Mesendoderm (in vitro differentiated cells): ENCODE measurements around the gene SOX18.

Experiments
- DNase-seq: peaks from one replicate; pipeline ENCODE4 v3.0.0; 2013
- H2AK5ac ChIP-seq: 2 replicates; pipeline ENCODE4 v1.6.1; 2013; ENCODE audit warnings: low read length, inconsistent platforms
- H2BK120ac ChIP-seq: 2 replicates; pipeline ENCODE4 v1.6.1; 2013; ENCODE audit warnings: low read depth, mild to moderate bottlenecking, low read length, moderate library complexity, mixed read lengths
- H2BK15ac ChIP-seq: replicated peaks from 2 replicates; pipeline ENCODE4 v1.6.1; 2013; ENCODE audit warnings: low read depth, mild to moderate bottlenecking, moderate library complexity
- H2BK5ac ChIP-seq: 2 replicates; pipeline ENCODE4 v1.6.1; 2013; ENCODE audit warnings: low read length, inconsistent platforms
- H3K18ac ChIP-seq: 2 replicates; pipeline ENCODE4 v1.6.1; 2013; ENCODE audit warnings: mild to moderate bottlenecking, low read length, mixed read lengths
- H3K23ac ChIP-seq: one replicate; pipeline ENCODE4 v1.6.1; 2013; ENCODE audit warnings: low read length
- H3K27ac ChIP-seq: 2 replicates; pipeline ENCODE4 v1.5.1; 2013; ENCODE audit warnings: low read depth, mild to moderate bottlenecking, inconsistent platforms, low read length, moderate library complexity
- H3K27me3 ChIP-seq: 2 replicates; pipeline ENCODE4 v1.6.1; 2013; ENCODE audit warnings: low read length, control low read depth, mild to moderate bottlenecking, inconsistent platforms; ENCODE audit not compliant: insufficient read depth, poor library complexity
- H3K36me3 ChIP-seq: 2 replicates; pipeline ENCODE4 v1.6.1; 2013; ENCODE audit warnings: low read length, inconsistent platforms; ENCODE audit not compliant: control insufficient read depth, insufficient read depth
- H3K4ac ChIP-seq: one replicate; pipeline ENCODE4 v1.6.1; 2013; ENCODE audit warnings: low read depth, mild to moderate bottlenecking, low read length, moderate library complexity
- H3K4me1 ChIP-seq: 2 replicates; pipeline ENCODE4 v1.6.1; 2013; ENCODE audit warnings: low read depth, low read length, inconsistent platforms; ENCODE audit not compliant: control insufficient read depth
- H3K4me2 ChIP-seq: 2 replicates; pipeline ENCODE4 v1.6.1; 2013; ENCODE audit warnings: low read length
- H3K4me3 ChIP-seq: 2 replicates; pipeline ENCODE4 v1.5.1; 2013; ENCODE audit warnings: mild to moderate bottlenecking, low read length
- H3K56ac ChIP-seq: one replicate; pipeline ENCODE4 v1.6.1; 2013; ENCODE audit warnings: low read length
- H3K79me1 ChIP-seq: 2 replicates; pipeline ENCODE4 v1.6.1; 2013; ENCODE audit warnings: low read length, inconsistent platforms
- H3K79me2 ChIP-seq: 2 replicates; pipeline ENCODE4 v1.6.1; 2013; ENCODE audit warnings: mild to moderate bottlenecking, low read length; ENCODE audit not compliant: control insufficient read depth, insufficient read depth
- H3K9ac ChIP-seq: 2 replicates; pipeline ENCODE4 v1.6.1; 2013; ENCODE audit warnings: low read length, inconsistent platforms
- H4K5ac ChIP-seq: one replicate; pipeline ENCODE4 v1.6.1; 2013; ENCODE audit warnings: low read length
- H4K8ac ChIP-seq: one replicate; pipeline ENCODE4 v1.6.1; 2013; ENCODE audit warnings: low read depth, mild to moderate bottlenecking, control low read depth, low read length, moderate library complexity
- WGBS: extraction: QIAGEN DNeasy Blood & Tissue Kit; methylation state at CpG from one replicate; pipeline ENCODE4 v1.1.7; 2013; ENCODE audit warnings: low lambda C conversion rate, missing lambda C conversion rate; ENCODE audit not compliant: insufficient coverage; ENCODE audit errors: extremely low coverage; 5-methylcytosine and 5-hydroxymethylcytosine counted together

The SOX18 gene

GRCh38 chr20:64076061-64076997 is 26.9 kb upstream of the SOX18 start:
- no peak overlapping the region for H3K4ac ChIP-seq
- no peaks in the 10 kb centered on the region for H3K27me3 ChIP-seq
- H2BK120ac ChIP-seq: no peak overlapping the region
- H3K4me3 ChIP-seq: no peak overlapping the region
- H4K8ac ChIP-seq: no peak overlapping the region
- H2BK5ac ChIP-seq: no peak overlapping the region
- no peaks in the 10 kb centered on the region for H3K36me3 ChIP-seq
- no peak overlapping the region for H2BK15ac ChIP-seq
- no peaks in the 10 kb centered on the region for H3K79me2 ChIP-seq
- no peak overlapping the region for H2AK5ac ChIP-seq
- H3K23ac ChIP-seq: no peak overlapping the region
- no peak overlapping the region for H3K9ac ChIP-seq
- H3K18ac ChIP-seq: no peak overlapping the region
- DNase-seq: no peak
- H3K56ac ChIP-seq: no peak overlapping the region
- H3K27ac ChIP-seq: no peak overlapping the region
- WGBS: no CpG with 5 or more reads among the region's 22 CpGs
- no peak overlapping the region for H3K4me2 ChIP-seq
- no peaks in the 10 kb centered on the region for H3K4me1 ChIP-seq
- no peaks in the 10 kb centered on the region for H3K79me1 ChIP-seq
- H4K5ac ChIP-seq: no peak overlapping the region

- Histone ChIP-seq H3K36me3 (no peaks in the 10 kb centered on the region), H3K79me2 (no peaks in the 10 kb centered on the region), H3K27me3 (no peaks in the 10 kb centered on the region), H2BK5ac (no peak overlapping the region), H3K4me2 (no peak overlapping the region), H3K27ac (no peak overlapping the region), H4K8ac (no peak overlapping the region), H2BK120ac (no peak overlapping the region), H3K18ac (no peak overlapping the region), H3K9ac (no peak overlapping the region), H2AK5ac (no peak overlapping the region), H3K23ac (no peak overlapping the region), H2BK15ac (no peak overlapping the region), H3K4ac (no peak overlapping the region), H3K79me1 (no peaks in the 10 kb centered on the region), H4K5ac (no peak overlapping the region), H3K4me3 (no peak overlapping the region), H3K4me1 (no peaks in the 10 kb centered on the region), H3K56ac (no peak overlapping the region)
- no peak for DNase-seq
- no CpG with 5 or more reads among the region's 12 CpGs for WGBS
These were observed 26.1 kb upstream of the SOX18 start for GRCh38 chr20:64075556-64075955.

DNA sequence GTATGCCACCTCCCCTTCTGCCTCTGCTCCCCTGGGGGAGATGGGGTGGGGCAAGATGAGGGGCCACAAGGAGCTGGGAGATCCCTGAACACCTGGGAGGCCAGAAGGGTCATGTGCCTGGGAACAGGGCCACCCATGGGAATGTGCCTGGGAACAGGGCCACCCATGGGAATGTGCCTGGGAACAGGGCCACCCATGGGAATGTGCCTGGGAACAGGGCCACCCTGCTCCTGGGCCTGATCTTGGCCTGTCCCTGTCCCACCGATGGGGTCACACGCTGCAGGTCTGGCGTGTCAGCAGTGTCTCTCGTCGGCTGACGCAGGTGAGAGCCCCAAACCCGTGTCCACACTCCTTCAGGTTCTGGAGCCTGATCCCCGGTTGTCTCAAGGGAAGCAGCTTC is 25.5 kb upstream of the SOX18 start:
- no peak overlapping the region for H3K56ac ChIP-seq
- H2BK15ac ChIP-seq: no peak overlapping the region
- no peak overlapping the region for H3K18ac ChIP-seq
- no peaks in the 10 kb centered on the region for H3K36me3 ChIP-seq
- H2AK5ac ChIP-seq: no peak overlapping the region
- no CpG with 5 or more reads among the region's 8 CpGs for WGBS
- no peaks in the 10 kb centered on the region for H3K79me2 ChIP-seq
- no peaks in the 10 kb centered on the region for H3K27me3 ChIP-seq
- no peak overlapping the region for H3K4me2 ChIP-seq
- H3K27ac ChIP-seq: no peak overlapping the region
- no peak overlapping the region for H3K4ac ChIP-seq
- H4K5ac ChIP-seq: no peak overlapping the region
- no peak overlapping the region for H2BK120ac ChIP-seq
- H4K8ac ChIP-seq: no peak overlapping the region
- H3K23ac ChIP-seq: no peak overlapping the region
- no peak overlapping the region for H3K4me3 ChIP-seq
- no peak overlapping the region for H2BK5ac ChIP-seq
- DNase-seq: no peak
- no peaks in the 10 kb centered on the region for H3K4me1 ChIP-seq
- H3K79me1 ChIP-seq: no peaks in the 10 kb centered on the region
- no peak overlapping the region for H3K9ac ChIP-seq

- no peaks in the 10 kb centered on the region for H3K27me3 ChIP-seq
- H3K9ac ChIP-seq: no peak overlapping the region
- no peak overlapping the region for H3K4me2 ChIP-seq
- H3K79me2 ChIP-seq: no peaks in the 10 kb centered on the region
- H3K4me1 ChIP-seq: no peaks in the 10 kb centered on the region
- no peaks in the 10 kb centered on the region for H3K36me3 ChIP-seq
- no peak overlapping the region for H3K56ac ChIP-seq
- no peak overlapping the region for H2AK5ac ChIP-seq
- H3K23ac ChIP-seq: no peak overlapping the region
- H3K18ac ChIP-seq: no peak overlapping the region
- no peak overlapping the region for H2BK5ac ChIP-seq
- no peak overlapping the region for H4K8ac ChIP-seq
- no peak overlapping the region for H2BK15ac ChIP-seq
- WGBS: no CpG with 5 or more reads among the region's 28 CpGs
- no peaks in the 10 kb centered on the region for H3K79me1 ChIP-seq
- H4K5ac ChIP-seq: no peak overlapping the region
- no peak overlapping the region for H2BK120ac ChIP-seq
- DNase-seq: no peak
- no peak overlapping the region for H3K27ac ChIP-seq
- no peak overlapping the region for H3K4ac ChIP-seq
- no peak overlapping the region for H3K4me3 ChIP-seq
These were observed 24.8 kb upstream of the SOX18 start for GRCh38 chr20:64074184-64074789.

DNA sequence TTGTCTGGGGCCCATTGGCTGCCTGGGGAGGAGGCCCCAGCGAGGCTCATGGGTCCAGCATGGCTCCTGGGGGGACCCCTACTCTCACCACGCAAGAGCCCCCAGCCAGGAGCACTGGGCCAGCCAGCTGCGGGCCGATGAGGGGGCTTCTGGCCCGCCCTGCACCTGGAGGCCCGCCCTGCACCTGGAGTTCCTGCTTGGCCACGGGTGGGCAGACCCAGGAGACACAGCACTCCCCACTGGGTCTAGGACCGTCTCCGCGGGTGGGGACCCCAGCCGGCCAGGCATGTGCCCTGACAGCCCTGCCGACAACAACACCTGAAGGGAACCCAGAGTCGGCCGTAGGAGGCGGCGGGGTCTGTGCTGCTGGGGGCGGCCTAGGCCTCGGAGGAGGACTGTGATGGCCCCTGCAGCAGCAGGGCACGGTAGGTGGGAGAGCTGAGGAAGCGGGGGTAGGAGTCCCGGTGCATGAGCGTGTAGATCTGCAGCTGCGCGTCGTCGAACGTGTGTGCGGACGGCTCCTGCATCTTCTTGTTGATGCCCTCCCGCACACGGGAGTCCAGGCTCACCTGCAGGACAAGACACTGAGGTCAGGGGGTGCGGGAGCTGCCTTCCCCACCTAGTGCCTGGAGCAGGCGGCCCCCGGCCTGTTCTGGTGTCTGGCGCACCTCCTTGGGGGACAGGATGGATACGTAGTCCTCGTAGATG is 24.2 kb upstream of the SOX18 start:
- H3K79me2 ChIP-seq: no peaks in the 10 kb centered on the region
- no peak overlapping the region for H3K27ac ChIP-seq
- no peak overlapping the region for H3K4me3 ChIP-seq
- H2BK120ac ChIP-seq: no peak overlapping the region
- no peak overlapping the region for H2AK5ac ChIP-seq
- H3K36me3 ChIP-seq: no peaks in the 10 kb centered on the region
- H2BK15ac ChIP-seq: no peak overlapping the region
- no peak overlapping the region for H4K5ac ChIP-seq
- no peak overlapping the region for H3K4me2 ChIP-seq
- no peak overlapping the region for H3K18ac ChIP-seq
- no peak overlapping the region for H3K4ac ChIP-seq
- H4K8ac ChIP-seq: no peak overlapping the region
- no peak overlapping the region for H3K23ac ChIP-seq
- H3K9ac ChIP-seq: no peak overlapping the region
- H3K4me1 ChIP-seq: no peaks in the 10 kb centered on the region
- no peak for DNase-seq
- no peak overlapping the region for H2BK5ac ChIP-seq
- H3K56ac ChIP-seq: no peak overlapping the region
- H3K27me3 ChIP-seq: no peaks in the 10 kb centered on the region
- no peaks in the 10 kb centered on the region for H3K79me1 ChIP-seq
- WGBS: no CpG with 5 or more reads among the region's 37 CpGs
